Spleen (tissue), 7 donors: Measurements from ENCODE around the gene SYCE1.

ENCODE experiments used
- CTCF ChIP-seq, 11 experiments: fragments of 200-600 bp in 7 of 11; fragments of 450-650 bp in 4 of 11; sonication (generic) in 4 of 11; IDR thresholded peaks in 8 of 11; conservative IDR thresholded peaks in 3 of 11; 1 replicate in 7 of 11; 2 replicates in 4 of 11; pipeline versions ENCODE4 v1.4.0 to v1.8.0; 2016 to 2021; ENCODE audit warnings: antibody characterized with exemption in 11 of 11, inconsistent platforms in 4 of 11, mild to moderate bottlenecking in 1 of 11
- POLR2A ChIP-seq, 3 donors: fragments of 450-650 bp; IDR thresholded peaks; one replicate each; pipeline ENCODE4 v1.5.1; 2017; ENCODE audit warnings: antibody characterized with exemption in 3 of 3, mild to moderate bottlenecking in 1 of 3
- POLR2AphosphoS5 ChIP-seq, 3 donors: sonication (generic); formaldehyde crosslinking; IDR thresholded peaks; one replicate each; pipeline ENCODE4 v1.5.1; 2017; ENCODE audit warnings: antibody characterized with exemption in 3 of 3
- donor health status: DM: no; HTN: no; CAD: no; lungs with moderate emphysema.
- donor health status: DM: no; HTN: no; CAD: no.
- donor health status: DM: no; HTN: no; CAD: no.

- TF ChIP-seq CTCF (IDR thresholded peaks at IDR 0.05 in 8 of 11, conservative IDR thresholded peaks at IDR 0.05 in 3 of 11) (no peak), POLR2A (IDR thresholded peaks at IDR 0.05) (no peak), POLR2AphosphoS5 (IDR thresholded peaks at IDR 0.05) (no peak)
Measured at GRCh38 chr10:133567119-133567518, 1.7 kb upstream of the SYCE1 start.
